ENCODE results near the gene ATP11C.

ATP11C gene

DNA sequence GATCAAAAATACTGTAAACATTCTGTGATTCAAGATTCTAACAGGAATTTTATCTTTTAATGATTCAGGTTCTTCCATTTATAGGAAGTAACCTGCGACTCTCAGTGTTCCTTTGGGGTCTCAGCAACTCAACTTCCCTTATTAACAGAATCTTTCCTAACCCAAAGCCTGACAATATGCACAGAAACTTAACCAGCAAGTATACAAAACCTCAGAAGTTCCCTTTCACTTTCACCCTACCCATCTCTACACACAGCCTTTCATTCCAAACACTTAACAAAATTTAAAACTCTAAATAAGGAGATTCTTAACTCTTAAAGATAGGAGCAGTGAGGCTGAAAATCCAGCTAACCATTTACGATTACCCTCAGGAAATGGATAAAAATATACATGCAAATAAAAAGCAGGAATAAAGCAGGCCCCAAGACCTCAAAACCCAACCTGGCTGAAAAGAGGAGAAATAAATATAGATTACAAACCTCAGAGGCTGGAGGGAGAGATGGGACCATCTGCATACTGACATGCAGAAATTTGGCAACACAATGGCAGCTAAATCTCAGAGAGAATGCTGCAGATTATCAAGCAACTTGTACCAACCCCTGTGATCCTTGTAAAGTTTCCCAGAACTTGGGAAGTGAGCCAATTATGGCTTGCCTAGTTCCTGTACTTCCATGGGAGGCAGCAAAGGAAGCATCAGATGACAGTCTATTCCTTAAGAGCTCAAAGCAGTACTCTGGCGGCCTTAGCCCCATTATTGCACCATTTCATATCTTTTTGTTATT is 101.0 kb downstream of the ATP11C start:
- CTCF ChIA-PET: no interaction called here
- DNase-seq (ENCODE audit: extremely low spot score): no peak
- POLR2A ChIA-PET: no interaction called here
- TF ChIP-seq, protein P1, sequence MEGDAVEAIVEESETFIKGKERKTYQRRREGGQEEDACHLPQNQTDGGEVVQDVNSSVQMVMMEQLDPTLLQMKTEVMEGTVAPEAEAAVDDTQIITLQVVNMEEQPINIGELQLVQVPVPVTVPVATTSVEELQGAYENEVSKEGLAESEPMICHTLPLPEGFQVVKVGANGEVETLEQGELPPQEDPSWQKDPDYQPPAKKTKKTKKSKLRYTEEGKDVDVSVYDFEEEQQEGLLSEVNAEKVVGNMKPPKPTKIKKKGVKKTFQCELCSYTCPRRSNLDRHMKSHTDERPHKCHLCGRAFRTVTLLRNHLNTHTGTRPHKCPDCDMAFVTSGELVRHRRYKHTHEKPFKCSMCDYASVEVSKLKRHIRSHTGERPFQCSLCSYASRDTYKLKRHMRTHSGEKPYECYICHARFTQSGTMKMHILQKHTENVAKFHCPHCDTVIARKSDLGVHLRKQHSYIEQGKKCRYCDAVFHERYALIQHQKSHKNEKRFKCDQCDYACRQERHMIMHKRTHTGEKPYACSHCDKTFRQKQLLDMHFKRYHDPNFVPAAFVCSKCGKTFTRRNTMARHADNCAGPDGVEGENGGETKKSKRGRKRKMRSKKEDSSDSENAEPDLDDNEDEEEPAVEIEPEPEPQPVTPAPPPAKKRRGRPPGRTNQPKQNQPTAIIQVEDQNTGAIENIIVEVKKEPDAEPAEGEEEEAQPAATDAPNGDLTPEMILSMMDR (IDR thresholded peaks at IDR 0.05; ENCODE audit: control extremely low read depth, extremely low read depth, low read depth, missing control alignments): no peak

DNA sequence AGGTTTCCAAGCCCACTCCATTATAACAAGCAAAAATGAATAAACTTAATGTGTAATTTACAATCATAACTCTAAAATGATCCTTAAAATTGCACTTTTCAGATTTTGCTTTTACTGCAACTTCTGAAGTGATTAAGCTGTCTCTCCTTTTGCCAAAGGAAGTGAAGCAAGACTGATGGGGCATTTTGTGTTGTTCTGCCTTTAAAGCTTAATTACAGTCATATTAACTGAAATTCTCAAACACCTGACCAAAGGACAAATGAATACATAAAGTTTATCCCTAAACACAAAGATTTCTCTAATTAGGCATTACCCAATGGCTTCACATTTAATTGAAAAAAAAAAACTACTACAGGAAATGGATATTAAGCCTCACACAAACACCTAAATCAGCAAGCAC is 101.8 kb downstream of the ATP11C start:
- CTCF ChIA-PET: interaction anchor here (1.2 kb wide), 1 partner anchor 16 kb away, joined by 3 read pairs; no protein-coding TSS in a partner anchor
- no peak for DNase-seq (ENCODE audit: extremely low spot score)
- POLR2A ChIA-PET: no interaction called here
- TF ChIP-seq, protein P1 (IDR thresholded peaks at IDR 0.05; ENCODE audit: control extremely low read depth, extremely low read depth, low read depth, missing control alignments): no peak

DNA sequence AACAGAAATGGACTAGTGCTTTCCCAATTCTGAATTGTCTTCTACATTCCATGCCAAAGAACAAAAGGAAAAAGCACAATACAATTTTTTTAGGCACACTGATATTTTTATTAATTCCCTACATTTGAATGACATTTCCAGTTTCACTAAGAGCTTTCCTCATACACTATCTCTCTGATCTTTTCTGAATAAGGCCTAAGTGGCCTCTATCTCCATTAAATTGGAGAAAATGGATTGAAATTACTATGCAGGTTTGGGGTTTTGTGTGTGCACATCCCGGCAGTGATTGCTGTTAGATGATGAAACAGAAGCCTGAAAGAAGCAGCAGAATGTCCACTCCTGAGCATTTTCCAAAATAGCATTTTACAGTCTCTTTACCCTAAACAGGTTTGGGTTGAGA is 104.0 kb downstream of the ATP11C start:
- TF ChIP-seq, protein P1 (IDR thresholded peaks at IDR 0.05; ENCODE audit: control extremely low read depth, extremely low read depth, low read depth, missing control alignments): no peak
- CTCF ChIA-PET: no interaction called here
- POLR2A ChIA-PET: no interaction called here

DNA sequence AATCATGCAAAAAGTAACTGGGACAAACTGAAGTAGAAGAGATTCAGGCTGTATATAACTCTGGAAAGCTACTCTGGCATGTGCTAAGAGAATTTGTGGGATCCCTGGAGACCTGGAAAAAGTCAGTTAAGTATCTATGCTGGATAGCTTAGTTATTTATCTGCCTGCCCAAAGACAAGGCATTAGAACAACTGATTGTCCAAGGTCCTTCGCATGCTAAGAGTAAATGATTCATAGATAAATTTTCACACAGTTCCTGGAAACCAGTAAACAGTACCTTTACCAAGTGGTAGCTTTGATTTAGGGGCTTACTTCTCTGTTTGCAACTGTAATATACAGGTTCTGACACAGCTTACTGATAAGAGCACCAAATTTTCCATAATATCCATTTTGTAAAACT is 104.8 kb downstream of the ATP11C start:
- no peak for DNase-seq (ENCODE audit: extremely low spot score)
- TF ChIP-seq, protein P1 (IDR thresholded peaks at IDR 0.05; ENCODE audit: control extremely low read depth, extremely low read depth, low read depth, missing control alignments): no peak
- ChIA-PET POLR2A (no interaction called here), CTCF (no interaction called here)

More for the DNA sequence above, 104.0 kb downstream of the ATP11C start:
- no peak for DNase-seq (ENCODE audit: extremely low spot score)

DNA sequence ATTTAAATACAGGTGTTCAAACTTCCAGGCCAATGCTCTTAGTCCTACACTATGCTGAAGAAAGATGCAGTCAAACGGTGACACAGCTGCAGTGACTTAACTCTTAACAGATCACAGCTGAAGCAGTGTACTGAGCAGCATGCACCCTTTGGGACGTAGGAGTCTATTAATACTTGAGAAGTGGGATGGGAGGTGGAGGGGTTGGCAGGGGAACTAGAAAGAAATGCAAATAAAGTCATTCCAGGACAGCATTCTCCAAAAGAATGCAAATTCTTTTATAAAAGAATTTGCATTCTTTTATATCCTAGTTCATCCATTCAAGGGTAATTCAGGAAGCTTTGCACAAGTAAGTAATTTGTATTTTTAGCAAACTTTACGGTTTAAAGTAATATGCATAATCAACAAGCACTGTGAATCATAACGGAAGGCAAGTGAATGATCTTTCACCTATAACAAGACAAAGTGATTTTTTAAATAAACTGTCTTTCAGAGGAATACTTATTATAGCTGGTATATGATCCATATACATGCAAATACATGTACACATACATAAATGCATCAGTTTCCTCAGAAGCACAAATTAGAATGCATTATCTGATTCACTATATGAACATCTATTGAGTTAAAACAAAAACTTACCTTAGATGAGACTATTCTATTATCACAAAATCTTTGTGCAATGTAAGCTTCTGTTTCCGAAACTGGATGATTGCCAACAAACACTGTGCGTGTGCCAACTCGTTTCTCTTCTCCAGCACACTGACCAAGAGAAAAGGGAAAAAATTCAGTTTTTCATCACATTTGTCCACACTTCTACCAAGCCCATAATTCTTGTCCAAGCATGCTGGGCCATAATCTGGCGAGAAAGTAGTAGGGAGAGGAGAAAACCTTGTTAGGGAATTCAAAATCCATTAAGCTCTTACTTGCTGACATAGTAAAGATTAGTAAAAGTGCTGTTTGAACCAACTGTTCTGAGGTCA is 106.5 kb downstream of the ATP11C start:
- no peak for DNase-seq (ENCODE audit: extremely low spot score)
- CTCF ChIA-PET: interaction anchor here (1.0 kb wide), 1 partner anchor 13 kb away, joined by 3 read pairs; no protein-coding TSS in a partner anchor
- POLR2A ChIA-PET: no interaction called here
- TF ChIP-seq, protein P1 (IDR thresholded peaks at IDR 0.05; ENCODE audit: control extremely low read depth, extremely low read depth, low read depth, missing control alignments): no peak

DNA sequence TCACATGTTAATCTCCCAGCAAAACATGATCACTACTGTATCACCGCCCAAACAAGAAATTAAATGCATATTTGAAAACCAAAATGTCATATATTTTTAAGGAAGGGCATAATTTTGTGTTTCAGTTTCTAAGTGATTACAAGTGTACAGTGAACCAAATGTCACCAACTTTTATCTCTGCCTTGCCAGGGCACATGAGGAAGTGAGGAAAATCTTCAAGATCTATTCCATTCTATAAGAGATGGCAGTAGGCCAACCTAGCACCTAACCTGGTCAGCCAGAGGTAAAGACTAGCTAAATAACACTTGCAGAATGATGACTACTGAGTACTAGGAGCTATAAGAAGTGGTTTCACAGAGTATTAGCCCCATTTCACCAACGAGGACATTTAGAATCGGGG is 107.2 kb downstream of the ATP11C start:
- TF ChIP-seq, protein P1 (IDR thresholded peaks at IDR 0.05; ENCODE audit: control extremely low read depth, extremely low read depth, low read depth, missing control alignments): no peak
- ChIA-PET POLR2A (no interaction called here), CTCF (interaction anchor here (1.0 kb wide), 1 partner anchor 14 kb away, joined by 3 read pairs; no protein-coding TSS in a partner anchor)
- DNase-seq (ENCODE audit: extremely low spot score): no peak

All from GM10248 (cell line).